HEK293 (cell line): ENCODE measurements around the gene ANKRD61.

Source experiments
- CTCF ChIP-seq: fragments of 450-650 bp; formaldehyde crosslinking; IDR thresholded peaks from 2 replicates; pipeline ENCODE4 v1.5.1; 2016; ENCODE audit warnings: missing biosample characterization, missing genetic modification characterization
- ZNF274 ChIP-seq, 2 experiments: fragments of 200-500 bp in 1 of 2; fragments of 450-650 bp in 1 of 2; sonication (Bioruptor generic) in 1 of 2; formaldehyde crosslinking in 1 of 2; IDR thresholded peaks; 2 replicates each; pipeline versions ENCODE4 v1.5.1 to v1.6.1; 2014 to 2016; ENCODE audit warnings: borderline replicate concordance in 1 of 2, inconsistent platforms in 1 of 2, low read length in 1 of 2, missing biosample characterization in 1 of 2, missing genetic modification characterization in 1 of 2
- ZNF707 ChIP-seq: fragments of 450-650 bp; formaldehyde crosslinking; IDR thresholded peaks from 2 replicates; pipeline ENCODE4 v1.5.1; 2016; ENCODE audit warnings: missing biosample characterization, missing genetic modification characterization
- TF ChIP-seq, protein P1 (sequence below): fragments of 450-650 bp; formaldehyde crosslinking; IDR thresholded peaks from 2 replicates; pipeline ENCODE4 v1.5.1; 2016; ENCODE audit warnings: missing biosample characterization, missing genetic modification characterization

- TF ChIP-seq ZNF274 (IDR thresholded peaks at IDR 0.05; ENCODE audit: low read length) (no peak), ZNF274 (tag by site-specific recombination; IDR thresholded peaks at IDR 0.05; ENCODE audit: borderline replicate concordance) (no peak), ZNF707 (tag by site-specific recombination) (no peak), CTCF (tag by site-specific recombination) (no peak)
- TF ChIP-seq, protein P1, sequence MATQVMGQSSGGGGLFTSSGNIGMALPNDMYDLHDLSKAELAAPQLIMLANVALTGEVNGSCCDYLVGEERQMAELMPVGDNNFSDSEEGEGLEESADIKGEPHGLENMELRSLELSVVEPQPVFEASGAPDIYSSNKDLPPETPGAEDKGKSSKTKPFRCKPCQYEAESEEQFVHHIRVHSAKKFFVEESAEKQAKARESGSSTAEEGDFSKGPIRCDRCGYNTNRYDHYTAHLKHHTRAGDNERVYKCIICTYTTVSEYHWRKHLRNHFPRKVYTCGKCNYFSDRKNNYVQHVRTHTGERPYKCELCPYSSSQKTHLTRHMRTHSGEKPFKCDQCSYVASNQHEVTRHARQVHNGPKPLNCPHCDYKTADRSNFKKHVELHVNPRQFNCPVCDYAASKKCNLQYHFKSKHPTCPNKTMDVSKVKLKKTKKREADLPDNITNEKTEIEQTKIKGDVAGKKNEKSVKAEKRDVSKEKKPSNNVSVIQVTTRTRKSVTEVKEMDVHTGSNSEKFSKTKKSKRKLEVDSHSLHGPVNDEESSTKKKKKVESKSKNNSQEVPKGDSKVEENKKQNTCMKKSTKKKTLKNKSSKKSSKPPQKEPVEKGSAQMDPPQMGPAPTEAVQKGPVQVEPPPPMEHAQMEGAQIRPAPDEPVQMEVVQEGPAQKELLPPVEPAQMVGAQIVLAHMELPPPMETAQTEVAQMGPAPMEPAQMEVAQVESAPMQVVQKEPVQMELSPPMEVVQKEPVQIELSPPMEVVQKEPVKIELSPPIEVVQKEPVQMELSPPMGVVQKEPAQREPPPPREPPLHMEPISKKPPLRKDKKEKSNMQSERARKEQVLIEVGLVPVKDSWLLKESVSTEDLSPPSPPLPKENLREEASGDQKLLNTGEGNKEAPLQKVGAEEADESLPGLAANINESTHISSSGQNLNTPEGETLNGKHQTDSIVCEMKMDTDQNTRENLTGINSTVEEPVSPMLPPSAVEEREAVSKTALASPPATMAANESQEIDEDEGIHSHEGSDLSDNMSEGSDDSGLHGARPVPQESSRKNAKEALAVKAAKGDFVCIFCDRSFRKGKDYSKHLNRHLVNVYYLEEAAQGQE (tag by site-specific recombination): no peak
These were observed 2.6 kb upstream of the ANKRD61 start for GRCh38 chr7:6028563-6028962.
